H1 (cell line): ENCODE data around the gene MCM7.

Experiments
- ASH2L ChIP-seq: fragments of 200-600, 300-600 bp; sonication (generic); IDR thresholded peaks from one replicate; pipeline ENCODE4 v1.7.1; 2017; ENCODE audit warnings: low read length
- CTCF ChIP-seq, 3 experiments: IDR thresholded peaks; 1 replicate in 2 of 3; 2 replicates in 1 of 3; pipeline versions ENCODE4 v1.5.1 to v1.6.1; 2011; ENCODE audit warnings: low read length in 3 of 3, mild to moderate bottlenecking in 3 of 3, inconsistent platforms in 2 of 3, low read depth in 1 of 3, moderate library complexity in 1 of 3; ENCODE audit not compliant: insufficient read depth in 1 of 3; ENCODE audit errors: control extremely low read depth in 1 of 3
- NRF1 ChIP-seq: IDR thresholded peaks from 2 replicates; pipeline ENCODE4 v1.6.1; 2011; ENCODE audit warnings: mild to moderate bottlenecking, low read depth, low read length, improper control_type of control experiment
- POLR2A ChIP-seq, 2 experiments: IDR thresholded peaks; 1 replicate in 1 of 2; 2 replicates in 1 of 2; pipeline ENCODE4 v1.6.1; 2011; ENCODE audit warnings: low read depth in 2 of 2, low read length in 2 of 2, mild to moderate bottlenecking in 2 of 2; ENCODE audit errors: control extremely low read depth in 1 of 2
- SAP30 ChIP-seq: fragments of 300-600 bp; sonication (generic); IDR thresholded peaks from 2 replicates; pipeline ENCODE4 v1.7.1; 2012; ENCODE audit warnings: low read length, moderate library complexity, mild to moderate bottlenecking, inconsistent platforms; ENCODE audit not compliant: insufficient read depth, insufficient replicate concordance
- TAF1 ChIP-seq: IDR thresholded peaks from 2 replicates; pipeline ENCODE4 v1.6.1; 2011; ENCODE audit warnings: mild to moderate bottlenecking, low read depth, low read length
- YY1 ChIP-seq: IDR thresholded peaks from 2 replicates; pipeline ENCODE4 v1.6.1; 2011; ENCODE audit warnings: low read depth, mild to moderate bottlenecking, low read length

DNA sequence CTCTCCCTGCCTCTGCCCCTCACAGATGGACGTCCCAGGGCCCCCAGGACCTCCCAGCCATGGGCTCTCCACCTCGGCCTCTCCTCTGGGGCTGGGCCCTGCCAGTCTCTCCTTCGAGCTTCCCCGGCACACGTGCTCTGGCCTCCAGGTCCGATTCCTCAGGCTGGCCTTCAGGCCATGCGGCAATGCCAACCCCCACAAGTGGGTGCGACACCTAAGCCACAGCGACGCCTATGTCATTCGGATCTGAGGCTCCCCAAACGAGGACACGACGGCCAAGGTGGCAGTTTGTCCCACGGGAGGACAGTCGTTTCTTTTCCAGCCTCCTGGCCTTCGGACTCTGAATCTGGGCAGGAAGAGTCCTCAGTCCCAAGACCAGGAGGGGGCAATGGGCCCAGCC is 5.4 kb upstream of the MCM7 start:
- no peak for TF ChIP-seq CTCF (IDR thresholded peaks at IDR 0.05; ENCODE audit: control extremely low read depth in 1 of 3, insufficient read depth in 1 of 3, low read depth in 1 of 3, low read length in 3 of 3)
- TF ChIP-seq TAF1 = no peak
- TF ChIP-seq YY1 = no peak
- TF ChIP-seq NRF1 = no peak
- no peak for TF ChIP-seq SAP30
- no peak for TF ChIP-seq POLR2A (IDR thresholded peaks at IDR 0.05; ENCODE audit: control extremely low read depth in 1 of 2, low read depth in 2 of 2, low read length in 2 of 2)
- TF ChIP-seq ASH2L = no peak
